Measurements from ENCODE around the gene PCSK6.

The PCSK6 gene

GRCh38 chr15:101479851-101480612 is 9.5 kb downstream of the PCSK6 start:
- no peak for TF ChIP-seq RAD21 (IDR thresholded peaks at IDR 0.05; ENCODE audit: low read depth)
- TF ChIP-seq YY1 (IDR thresholded peaks at IDR 0.05; ENCODE audit: low read depth): no peak
- no peak for TF ChIP-seq TCF12 (IDR thresholded peaks at IDR 0.05; ENCODE audit: low read depth)
- TF ChIP-seq, protein P1, sequence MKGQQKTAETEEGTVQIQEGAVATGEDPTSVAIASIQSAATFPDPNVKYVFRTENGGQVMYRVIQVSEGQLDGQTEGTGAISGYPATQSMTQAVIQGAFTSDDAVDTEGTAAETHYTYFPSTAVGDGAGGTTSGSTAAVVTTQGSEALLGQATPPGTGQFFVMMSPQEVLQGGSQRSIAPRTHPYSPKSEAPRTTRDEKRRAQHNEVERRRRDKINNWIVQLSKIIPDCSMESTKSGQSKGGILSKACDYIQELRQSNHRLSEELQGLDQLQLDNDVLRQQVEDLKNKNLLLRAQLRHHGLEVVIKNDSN (IDR thresholded peaks at IDR 0.05): no peak
- TF ChIP-seq, protein P2, sequence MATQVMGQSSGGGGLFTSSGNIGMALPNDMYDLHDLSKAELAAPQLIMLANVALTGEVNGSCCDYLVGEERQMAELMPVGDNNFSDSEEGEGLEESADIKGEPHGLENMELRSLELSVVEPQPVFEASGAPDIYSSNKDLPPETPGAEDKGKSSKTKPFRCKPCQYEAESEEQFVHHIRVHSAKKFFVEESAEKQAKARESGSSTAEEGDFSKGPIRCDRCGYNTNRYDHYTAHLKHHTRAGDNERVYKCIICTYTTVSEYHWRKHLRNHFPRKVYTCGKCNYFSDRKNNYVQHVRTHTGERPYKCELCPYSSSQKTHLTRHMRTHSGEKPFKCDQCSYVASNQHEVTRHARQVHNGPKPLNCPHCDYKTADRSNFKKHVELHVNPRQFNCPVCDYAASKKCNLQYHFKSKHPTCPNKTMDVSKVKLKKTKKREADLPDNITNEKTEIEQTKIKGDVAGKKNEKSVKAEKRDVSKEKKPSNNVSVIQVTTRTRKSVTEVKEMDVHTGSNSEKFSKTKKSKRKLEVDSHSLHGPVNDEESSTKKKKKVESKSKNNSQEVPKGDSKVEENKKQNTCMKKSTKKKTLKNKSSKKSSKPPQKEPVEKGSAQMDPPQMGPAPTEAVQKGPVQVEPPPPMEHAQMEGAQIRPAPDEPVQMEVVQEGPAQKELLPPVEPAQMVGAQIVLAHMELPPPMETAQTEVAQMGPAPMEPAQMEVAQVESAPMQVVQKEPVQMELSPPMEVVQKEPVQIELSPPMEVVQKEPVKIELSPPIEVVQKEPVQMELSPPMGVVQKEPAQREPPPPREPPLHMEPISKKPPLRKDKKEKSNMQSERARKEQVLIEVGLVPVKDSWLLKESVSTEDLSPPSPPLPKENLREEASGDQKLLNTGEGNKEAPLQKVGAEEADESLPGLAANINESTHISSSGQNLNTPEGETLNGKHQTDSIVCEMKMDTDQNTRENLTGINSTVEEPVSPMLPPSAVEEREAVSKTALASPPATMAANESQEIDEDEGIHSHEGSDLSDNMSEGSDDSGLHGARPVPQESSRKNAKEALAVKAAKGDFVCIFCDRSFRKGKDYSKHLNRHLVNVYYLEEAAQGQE (IDR thresholded peaks at IDR 0.05; ENCODE audit: low read depth): no peak
- no peak for TF ChIP-seq TAF1 (IDR thresholded peaks at IDR 0.05; ENCODE audit: low read depth)
- no peak for TF ChIP-seq EGR1 (IDR thresholded peaks at IDR 0.05)
- no peak for TF ChIP-seq FOXM1 (IDR thresholded peaks at IDR 0.05; ENCODE audit: borderline replicate concordance, low read depth)
- TF ChIP-seq, protein P3, sequence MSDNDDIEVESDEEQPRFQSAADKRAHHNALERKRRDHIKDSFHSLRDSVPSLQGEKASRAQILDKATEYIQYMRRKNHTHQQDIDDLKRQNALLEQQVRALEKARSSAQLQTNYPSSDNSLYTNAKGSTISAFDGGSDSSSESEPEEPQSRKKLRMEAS (IDR thresholded peaks at IDR 0.05): no peak
- TF ChIP-seq EP300 (IDR thresholded peaks at IDR 0.05; ENCODE audit: borderline replicate concordance): no peak
- TF ChIP-seq CREB1 (IDR thresholded peaks at IDR 0.05; ENCODE audit: low read depth): no peak

DNA sequence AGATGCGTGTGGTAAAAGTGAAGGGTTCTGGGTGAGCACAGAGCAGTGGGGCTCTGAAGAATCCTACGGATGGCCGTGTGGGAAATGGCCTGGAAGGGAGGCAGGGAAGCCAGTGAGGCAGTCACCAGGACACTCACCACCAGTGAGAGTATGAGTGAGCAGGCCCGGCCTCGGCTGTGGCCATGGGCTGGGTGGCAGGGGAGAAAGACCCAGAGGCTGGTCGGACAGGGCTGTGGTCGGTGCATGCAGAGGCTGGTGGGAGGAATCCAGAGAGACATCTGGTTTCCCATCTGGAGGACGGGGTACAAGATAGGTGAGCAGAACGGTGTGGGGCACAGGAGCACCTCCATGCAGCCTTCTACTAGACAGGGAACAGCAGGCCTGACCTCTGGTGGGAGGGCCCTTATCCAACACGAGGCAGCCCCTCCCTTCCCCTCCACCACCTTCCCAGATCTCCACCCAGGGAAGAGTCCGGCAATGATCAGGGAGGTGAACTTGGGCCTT is 10.1 kb downstream of the PCSK6 start:
- TF ChIP-seq NFIC (IDR thresholded peaks at IDR 0.05): no peak
- TF ChIP-seq TAF1 (IDR thresholded peaks at IDR 0.05; ENCODE audit: low read depth): no peak
- TF ChIP-seq, protein P2 (IDR thresholded peaks at IDR 0.05; ENCODE audit: low read depth): no peak
- no peak for TF ChIP-seq RAD21 (IDR thresholded peaks at IDR 0.05; ENCODE audit: low read depth)
- TF ChIP-seq CEBPB (IDR thresholded peaks at IDR 0.05): no peak
- no peak for TF ChIP-seq TCF12 (IDR thresholded peaks at IDR 0.05; ENCODE audit: low read depth)
- no peak for TF ChIP-seq FOXM1 (IDR thresholded peaks at IDR 0.05; ENCODE audit: borderline replicate concordance, low read depth)
- TF ChIP-seq CREB1 (IDR thresholded peaks at IDR 0.05; ENCODE audit: low read depth): no peak
- no peak for TF ChIP-seq EGR1 (IDR thresholded peaks at IDR 0.05)
- TF ChIP-seq, protein P1 (IDR thresholded peaks at IDR 0.05): no peak
- no peak for TF ChIP-seq TEAD4 (IDR thresholded peaks at IDR 0.05)
- TF ChIP-seq YY1 (IDR thresholded peaks at IDR 0.05; ENCODE audit: low read depth): no peak
- no peak for TF ChIP-seq ZBTB7A (IDR thresholded peaks at IDR 0.05; ENCODE audit: low read depth)

- no peak for TF ChIP-seq NFIC (IDR thresholded peaks at IDR 0.05)
- no peak for TF ChIP-seq EP300 (IDR thresholded peaks at IDR 0.05; ENCODE audit: borderline replicate concordance)
- TF ChIP-seq TCF12 (IDR thresholded peaks at IDR 0.05; ENCODE audit: low read depth): no peak
- TF ChIP-seq, protein P3 (IDR thresholded peaks at IDR 0.05): no peak
- TF ChIP-seq EGR1 (IDR thresholded peaks at IDR 0.05): no peak
- TF ChIP-seq, protein P1 (IDR thresholded peaks at IDR 0.05): no peak
- TF ChIP-seq, protein P2 (IDR thresholded peaks at IDR 0.05; ENCODE audit: low read depth): no peak
- no peak for TF ChIP-seq RAD21 (IDR thresholded peaks at IDR 0.05; ENCODE audit: low read depth)
- TF ChIP-seq YY1 (IDR thresholded peaks at IDR 0.05; ENCODE audit: low read depth): no peak
Measured at GRCh38 chr15:101478701-101479341, 10.7 kb downstream of the PCSK6 start.

Measured in Ishikawa (cell line).